WERI-Rb-1 (cell line): Measurements from ENCODE around the gene RALGPS1.

Source experiments
- DNase-seq: peaks from one replicate; pipeline ENCODE4 v3.0.0-alpha.2; 2020
- H3K27ac ChIP-seq: fragments of 250-450 bp; sonication (Bioruptor Pico); 2 replicates; pipeline ENCODE4 v1.5.1; 2020; ENCODE audit warnings: mild to moderate bottlenecking, moderate library complexity
- H3K27me3 ChIP-seq: fragments of 250-450 bp; sonication (Bioruptor Pico); 2 replicates; pipeline ENCODE4 v1.5.1; 2021; ENCODE audit warnings: mild to moderate bottlenecking, low read depth, moderate library complexity; ENCODE audit not compliant: insufficient read depth, severe bottlenecking
- H3K36me3 ChIP-seq: fragments of 250-450 bp; sonication (Bioruptor Pico); 2 replicates; pipeline ENCODE4 v1.5.1; 2020; ENCODE audit warnings: mild to moderate bottlenecking, moderate library complexity
- H3K4me3 ChIP-seq: 2 replicates; pipeline ENCODE4 v1.5.1; 2011; ENCODE audit warnings: low read depth, mild to moderate bottlenecking, control low read depth, low read length
- H3K9me3 ChIP-seq: fragments of 250-450 bp; sonication (Bioruptor Pico); 2 replicates; pipeline ENCODE4 v1.5.1; 2021; ENCODE audit warnings: mild to moderate bottlenecking, moderate library complexity; ENCODE audit not compliant: severe bottlenecking
- TF ChIP-seq, protein P1 (sequence below): IDR thresholded peaks from 2 replicates; pipeline ENCODE4 v1.5.1; 2011; ENCODE audit warnings: low read depth, mild to moderate bottlenecking, control low read depth, inconsistent platforms, low read length

Gene RALGPS1

GRCh38 chr9:127049581-127049980 lies 135.0 kb downstream of the RALGPS1 start:
- no peaks in the 10 kb centered on the region for H3K27me3 ChIP-seq
- no peaks in the 10 kb centered on the region for H3K9me3 ChIP-seq
- no peak overlapping the region for H3K27ac ChIP-seq
- peaks cover 12% of the 10 kb centered on the region; the same call in 1 of the 2 replicates for H3K36me3 ChIP-seq
- TF ChIP-seq, protein P1, sequence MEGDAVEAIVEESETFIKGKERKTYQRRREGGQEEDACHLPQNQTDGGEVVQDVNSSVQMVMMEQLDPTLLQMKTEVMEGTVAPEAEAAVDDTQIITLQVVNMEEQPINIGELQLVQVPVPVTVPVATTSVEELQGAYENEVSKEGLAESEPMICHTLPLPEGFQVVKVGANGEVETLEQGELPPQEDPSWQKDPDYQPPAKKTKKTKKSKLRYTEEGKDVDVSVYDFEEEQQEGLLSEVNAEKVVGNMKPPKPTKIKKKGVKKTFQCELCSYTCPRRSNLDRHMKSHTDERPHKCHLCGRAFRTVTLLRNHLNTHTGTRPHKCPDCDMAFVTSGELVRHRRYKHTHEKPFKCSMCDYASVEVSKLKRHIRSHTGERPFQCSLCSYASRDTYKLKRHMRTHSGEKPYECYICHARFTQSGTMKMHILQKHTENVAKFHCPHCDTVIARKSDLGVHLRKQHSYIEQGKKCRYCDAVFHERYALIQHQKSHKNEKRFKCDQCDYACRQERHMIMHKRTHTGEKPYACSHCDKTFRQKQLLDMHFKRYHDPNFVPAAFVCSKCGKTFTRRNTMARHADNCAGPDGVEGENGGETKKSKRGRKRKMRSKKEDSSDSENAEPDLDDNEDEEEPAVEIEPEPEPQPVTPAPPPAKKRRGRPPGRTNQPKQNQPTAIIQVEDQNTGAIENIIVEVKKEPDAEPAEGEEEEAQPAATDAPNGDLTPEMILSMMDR: no peak
- H3K4me3 ChIP-seq: no peak overlapping the region
- no peak for DNase-seq

GRCh38 chr9:127050152-127050551 lies 135.6 kb downstream of the RALGPS1 start:
- peaks cover 14% of the 10 kb centered on the region for H3K36me3 ChIP-seq
- no peak overlapping the region for H3K27ac ChIP-seq

DNA sequence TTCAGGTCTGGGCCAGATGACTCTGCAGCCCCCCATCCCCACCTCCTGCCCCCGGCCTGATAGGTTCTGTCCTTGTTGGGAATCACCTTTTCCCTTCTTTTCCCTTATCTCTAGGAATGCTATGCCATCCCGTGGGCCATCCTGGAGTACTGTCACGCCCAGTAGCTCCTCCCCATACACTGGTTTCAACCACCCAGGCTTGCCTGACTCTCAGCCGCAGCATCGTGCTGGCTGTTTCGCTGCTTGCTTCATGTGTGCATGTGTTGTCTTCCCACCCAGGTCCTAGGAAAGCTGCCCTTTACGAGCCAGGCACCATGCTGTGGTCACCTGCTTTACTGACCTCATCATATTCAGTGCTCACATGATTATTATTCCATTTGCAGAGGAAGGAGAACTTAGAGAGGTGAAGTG lies 136.0 kb downstream of the RALGPS1 start:
- Histone ChIP-seq H3K4me3 (no peak overlapping the region), H3K36me3 (peaks cover 15% of the 10 kb centered on the region), H3K27ac (no peak overlapping the region), H3K27me3 (no peaks in the 10 kb centered on the region), H3K9me3 (no peaks in the 10 kb centered on the region)
- TF ChIP-seq, protein P1: no peak
- DNase-seq: no peak

More at GRCh38 chr9:127050152-127050551, 135.6 kb downstream of the RALGPS1 start:
- no peak for DNase-seq
- Histone ChIP-seq H3K27me3 (no peaks in the 10 kb centered on the region), H3K9me3 (no peaks in the 10 kb centered on the region), H3K4me3 (no peak overlapping the region)
- TF ChIP-seq, protein P1: no peak

GRCh38 chr9:127051881-127052595 lies 137.5 kb downstream of the RALGPS1 start:
- H3K27ac ChIP-seq: no peak overlapping the region
- no peak overlapping the region for H3K4me3 ChIP-seq
- H3K36me3 ChIP-seq: peaks cover 15% of the 10 kb centered on the region
- TF ChIP-seq, protein P1: no peak
- no peaks in the 10 kb centered on the region for H3K27me3 ChIP-seq
- no peaks in the 10 kb centered on the region for H3K9me3 ChIP-seq
- no peak for DNase-seq

DNA sequence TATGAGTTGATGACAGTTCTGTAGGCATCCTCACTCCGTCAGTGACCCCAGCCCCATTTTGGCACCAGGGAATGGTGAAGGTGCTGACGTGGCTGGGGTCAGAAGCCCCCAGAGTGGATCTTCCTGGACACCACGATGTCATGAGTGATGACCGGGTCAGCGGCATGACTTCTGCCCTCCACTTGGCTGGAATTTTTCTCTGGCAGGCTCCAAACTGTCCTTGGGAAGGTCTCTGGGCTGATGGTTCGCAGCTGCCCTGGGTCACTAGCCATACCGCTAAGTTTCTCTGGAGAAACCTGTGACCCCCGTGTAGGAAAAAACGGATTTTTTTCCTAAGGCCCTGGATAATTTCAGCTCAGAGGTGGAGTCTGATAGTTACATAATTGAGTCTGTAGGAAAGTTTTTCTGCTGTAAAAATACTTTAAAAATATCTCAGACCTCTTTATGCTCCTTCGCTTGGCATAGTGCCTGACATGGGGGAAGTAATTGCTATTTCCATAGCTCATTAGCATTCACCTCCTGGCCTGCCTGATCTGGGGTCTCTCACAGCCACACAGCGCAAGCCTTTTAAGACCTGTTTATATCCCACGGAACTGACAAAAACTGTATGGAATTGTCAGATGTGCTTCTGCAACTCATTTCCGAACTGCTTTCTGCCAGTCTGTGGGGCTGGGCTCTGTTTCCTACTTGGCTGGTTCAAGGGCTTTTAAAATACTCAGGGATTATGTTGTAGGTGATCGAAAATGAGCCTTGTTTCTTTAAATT lies 138.7 kb downstream of the RALGPS1 start:
- no peak for DNase-seq
- H3K9me3 ChIP-seq: no peaks in the 10 kb centered on the region
- no peak overlapping the region for H3K4me3 ChIP-seq
- H3K27me3 ChIP-seq: no peaks in the 10 kb centered on the region
- H3K27ac ChIP-seq: no peak overlapping the region
- TF ChIP-seq, protein P1: no peak
- peaks cover 15% of the 10 kb centered on the region for H3K36me3 ChIP-seq
